Panc1 (cell line): ENCODE measurements around the gene ZBTB25.

Source experiments
- POLR2AphosphoS5 ChIP-seq: IDR thresholded peaks from 2 replicates; pipeline ENCODE4 v1.6.1; 2012; ENCODE audit warnings: mild to moderate bottlenecking, low read depth, low read length, moderate library complexity
- SIN3A ChIP-seq: IDR thresholded peaks from 2 replicates; pipeline ENCODE4 v1.6.1; 2012; ENCODE audit warnings: low read depth, mild to moderate bottlenecking, low read length, moderate library complexity, borderline replicate concordance; ENCODE audit not compliant: insufficient read depth
- TCF7L2 ChIP-seq: IDR thresholded peaks from 2 replicates; pipeline ENCODE4 v1.6.1; 2011; ENCODE audit warnings: mild to moderate bottlenecking, low read depth, low read length, inconsistent platforms
- TF ChIP-seq, protein P1 (sequence below): fragments of 450-650 bp; IDR thresholded peaks from 2 replicates; pipeline ENCODE4 v1.5.1; 2017; ENCODE audit warnings: mild to moderate bottlenecking
- TF ChIP-seq, protein P2 (sequence below), 2 experiments: IDR thresholded peaks; 2 replicates each; pipeline ENCODE4 v1.6.1; 2011 to 2012; ENCODE audit warnings: low read depth in 2 of 2, control low read depth in 1 of 2, low read length in 1 of 2, mild to moderate bottlenecking in 1 of 2, moderate library complexity in 1 of 2; ENCODE audit not compliant: insufficient read depth in 1 of 2

DNA sequence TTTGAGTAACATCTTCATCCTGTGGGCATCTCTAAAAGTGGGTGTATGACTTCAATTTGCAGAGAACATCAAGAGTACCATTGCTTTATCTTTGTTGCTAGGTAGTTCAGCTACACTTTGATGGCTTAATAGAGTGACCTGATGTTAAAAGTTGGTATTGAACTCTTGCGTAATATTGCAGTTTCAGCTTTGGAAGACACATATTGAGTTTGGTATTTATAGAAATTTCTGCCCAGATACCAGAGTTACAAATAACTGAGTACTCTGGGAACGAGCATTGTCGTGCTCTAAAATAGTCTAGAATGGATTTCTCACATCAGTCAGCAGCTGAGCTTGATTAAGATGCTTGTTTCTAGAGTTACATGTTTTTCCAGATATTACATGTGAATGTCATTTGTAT is 63.1 kb downstream of the ZBTB25 start:
- TF ChIP-seq, protein P1, sequence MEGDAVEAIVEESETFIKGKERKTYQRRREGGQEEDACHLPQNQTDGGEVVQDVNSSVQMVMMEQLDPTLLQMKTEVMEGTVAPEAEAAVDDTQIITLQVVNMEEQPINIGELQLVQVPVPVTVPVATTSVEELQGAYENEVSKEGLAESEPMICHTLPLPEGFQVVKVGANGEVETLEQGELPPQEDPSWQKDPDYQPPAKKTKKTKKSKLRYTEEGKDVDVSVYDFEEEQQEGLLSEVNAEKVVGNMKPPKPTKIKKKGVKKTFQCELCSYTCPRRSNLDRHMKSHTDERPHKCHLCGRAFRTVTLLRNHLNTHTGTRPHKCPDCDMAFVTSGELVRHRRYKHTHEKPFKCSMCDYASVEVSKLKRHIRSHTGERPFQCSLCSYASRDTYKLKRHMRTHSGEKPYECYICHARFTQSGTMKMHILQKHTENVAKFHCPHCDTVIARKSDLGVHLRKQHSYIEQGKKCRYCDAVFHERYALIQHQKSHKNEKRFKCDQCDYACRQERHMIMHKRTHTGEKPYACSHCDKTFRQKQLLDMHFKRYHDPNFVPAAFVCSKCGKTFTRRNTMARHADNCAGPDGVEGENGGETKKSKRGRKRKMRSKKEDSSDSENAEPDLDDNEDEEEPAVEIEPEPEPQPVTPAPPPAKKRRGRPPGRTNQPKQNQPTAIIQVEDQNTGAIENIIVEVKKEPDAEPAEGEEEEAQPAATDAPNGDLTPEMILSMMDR, result no peak
- TF ChIP-seq TCF7L2, result no peak
- TF ChIP-seq POLR2AphosphoS5, result no peak
- no peak for TF ChIP-seq SIN3A
- TF ChIP-seq, protein P2, sequence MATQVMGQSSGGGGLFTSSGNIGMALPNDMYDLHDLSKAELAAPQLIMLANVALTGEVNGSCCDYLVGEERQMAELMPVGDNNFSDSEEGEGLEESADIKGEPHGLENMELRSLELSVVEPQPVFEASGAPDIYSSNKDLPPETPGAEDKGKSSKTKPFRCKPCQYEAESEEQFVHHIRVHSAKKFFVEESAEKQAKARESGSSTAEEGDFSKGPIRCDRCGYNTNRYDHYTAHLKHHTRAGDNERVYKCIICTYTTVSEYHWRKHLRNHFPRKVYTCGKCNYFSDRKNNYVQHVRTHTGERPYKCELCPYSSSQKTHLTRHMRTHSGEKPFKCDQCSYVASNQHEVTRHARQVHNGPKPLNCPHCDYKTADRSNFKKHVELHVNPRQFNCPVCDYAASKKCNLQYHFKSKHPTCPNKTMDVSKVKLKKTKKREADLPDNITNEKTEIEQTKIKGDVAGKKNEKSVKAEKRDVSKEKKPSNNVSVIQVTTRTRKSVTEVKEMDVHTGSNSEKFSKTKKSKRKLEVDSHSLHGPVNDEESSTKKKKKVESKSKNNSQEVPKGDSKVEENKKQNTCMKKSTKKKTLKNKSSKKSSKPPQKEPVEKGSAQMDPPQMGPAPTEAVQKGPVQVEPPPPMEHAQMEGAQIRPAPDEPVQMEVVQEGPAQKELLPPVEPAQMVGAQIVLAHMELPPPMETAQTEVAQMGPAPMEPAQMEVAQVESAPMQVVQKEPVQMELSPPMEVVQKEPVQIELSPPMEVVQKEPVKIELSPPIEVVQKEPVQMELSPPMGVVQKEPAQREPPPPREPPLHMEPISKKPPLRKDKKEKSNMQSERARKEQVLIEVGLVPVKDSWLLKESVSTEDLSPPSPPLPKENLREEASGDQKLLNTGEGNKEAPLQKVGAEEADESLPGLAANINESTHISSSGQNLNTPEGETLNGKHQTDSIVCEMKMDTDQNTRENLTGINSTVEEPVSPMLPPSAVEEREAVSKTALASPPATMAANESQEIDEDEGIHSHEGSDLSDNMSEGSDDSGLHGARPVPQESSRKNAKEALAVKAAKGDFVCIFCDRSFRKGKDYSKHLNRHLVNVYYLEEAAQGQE (IDR thresholded peaks at IDR 0.05; ENCODE audit: insufficient read depth in 1 of 2, low read depth in 2 of 2, low read length in 1 of 2), result no peak
